NCI-H82 (cell line): Measurements from ENCODE around the gene THSD1.
"Not testable (repeated sequence)": the region's sequence is repeated elsewhere in the genome, so short reads cannot be mapped to it uniquely, and the experiment has no call there.

Experiments
- DNase-seq: peaks from one replicate; lab custom pipeline; 2025; lab: John Stamatoyannopoulos, UW

Gene THSD1

GRCh38 chr13:52411629-52412028, 5.7 kb upstream of the THSD1 start:
- DNase-seq = no peak

DNA sequence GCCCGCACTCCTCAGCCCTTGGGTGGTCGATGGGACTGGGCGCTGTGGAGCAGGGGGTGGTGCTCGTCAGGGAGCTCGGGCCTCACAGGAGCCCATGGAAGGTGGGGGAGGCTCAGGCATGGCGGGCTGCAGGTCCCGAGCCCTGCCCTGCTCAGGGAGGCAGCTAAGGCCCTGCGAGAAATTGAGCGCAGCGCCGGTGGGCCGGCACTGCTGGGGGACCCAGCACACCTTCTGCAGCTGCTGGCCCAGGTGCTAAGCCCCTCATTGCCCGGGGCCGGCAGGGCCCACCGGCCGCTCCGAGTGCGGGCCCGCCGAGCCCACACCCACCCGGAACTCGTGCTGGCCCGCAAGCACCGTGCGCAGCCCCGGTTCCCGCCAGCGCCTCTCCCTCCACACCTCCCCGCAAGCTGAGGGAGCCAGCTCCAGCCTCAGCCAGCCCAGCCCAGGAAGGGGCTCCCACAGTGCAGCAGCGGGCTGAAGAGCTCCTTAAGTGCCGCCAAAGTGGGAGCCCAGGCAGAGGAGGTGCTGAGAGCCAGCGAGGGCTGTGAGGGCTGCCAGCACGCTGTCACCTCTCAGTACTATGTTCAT, 2.2 kb upstream of the THSD1 start:
- DNase-seq = not testable (repeated sequence)

GRCh38 chr13:52407436-52407835, 1.5 kb upstream of the THSD1 start:
- not testable (repeated sequence) for DNase-seq

DNA sequence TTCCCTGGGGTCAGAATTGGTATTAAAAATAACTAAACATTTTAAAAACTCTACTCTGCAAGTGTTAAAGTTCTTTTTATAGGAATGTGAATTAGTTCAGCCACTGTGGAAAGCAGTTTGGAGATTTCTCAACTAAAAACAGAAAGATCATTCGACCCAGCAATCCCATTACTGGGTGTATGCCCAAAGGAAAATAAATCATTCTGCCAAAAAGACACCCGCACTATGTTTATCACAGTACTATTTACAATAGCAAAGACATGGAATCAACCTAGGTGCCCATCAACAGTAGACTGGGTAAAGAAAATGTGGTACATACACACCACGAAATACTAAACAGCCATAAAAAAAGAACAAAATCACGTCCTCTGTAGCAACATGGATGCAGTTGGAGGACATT, 657 bp upstream of the THSD1 start:
- no peak for DNase-seq

GRCh38 chr13:52405369-52405766, 604 bp downstream of the THSD1 start:
- DNase-seq = peak; percentile 66

- DNase-seq = peak; percentile 46
Observed at GRCh38 chr13:52399708-52400107, 6.3 kb downstream of the THSD1 start.

- DNase-seq = no peak
Observed at GRCh38 chr13:52399046-52399445, 6.9 kb downstream of the THSD1 start.

DNA sequence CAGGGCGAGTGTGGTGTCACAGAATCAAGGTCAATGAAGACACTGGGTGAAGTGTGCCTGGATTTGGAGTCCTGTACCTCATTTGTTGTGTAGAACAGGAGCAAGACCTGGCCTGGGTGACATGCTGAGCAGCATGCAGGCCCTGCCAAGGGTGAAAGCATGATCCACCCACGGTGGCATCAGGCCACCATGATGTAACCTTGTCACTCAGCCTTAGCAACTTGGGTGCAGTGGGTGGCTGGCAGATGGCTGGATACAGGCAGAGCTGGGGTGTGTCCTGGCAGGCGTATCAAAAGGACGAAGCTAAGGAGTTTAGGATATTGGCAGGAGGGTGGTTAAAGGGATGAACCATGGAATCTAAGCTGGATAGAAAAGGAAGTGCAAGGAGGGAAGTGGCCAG, 10.3 kb downstream of the THSD1 start:
- peak; percentile 85 for DNase-seq

DNA sequence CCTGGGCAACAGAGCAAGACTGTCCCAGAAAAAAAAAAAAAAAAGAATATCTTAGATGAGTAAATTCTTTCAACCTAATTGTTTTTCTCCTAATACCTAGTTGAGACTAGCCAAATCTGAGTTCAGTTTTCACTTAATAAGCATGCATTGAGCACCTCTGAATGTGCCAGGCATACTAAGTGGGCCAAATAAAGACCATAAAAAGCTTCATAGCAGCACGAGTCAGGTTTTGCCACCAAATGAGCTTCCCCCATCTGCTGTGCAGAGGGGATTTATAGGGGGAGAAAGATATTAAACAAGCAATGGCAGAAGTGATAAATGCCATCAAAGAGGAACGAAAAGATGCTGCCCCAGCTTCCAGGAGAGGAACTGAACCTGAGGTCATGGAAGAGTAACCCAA, 11.4 kb downstream of the THSD1 start:
- peak; percentile 77 for DNase-seq

DNA sequence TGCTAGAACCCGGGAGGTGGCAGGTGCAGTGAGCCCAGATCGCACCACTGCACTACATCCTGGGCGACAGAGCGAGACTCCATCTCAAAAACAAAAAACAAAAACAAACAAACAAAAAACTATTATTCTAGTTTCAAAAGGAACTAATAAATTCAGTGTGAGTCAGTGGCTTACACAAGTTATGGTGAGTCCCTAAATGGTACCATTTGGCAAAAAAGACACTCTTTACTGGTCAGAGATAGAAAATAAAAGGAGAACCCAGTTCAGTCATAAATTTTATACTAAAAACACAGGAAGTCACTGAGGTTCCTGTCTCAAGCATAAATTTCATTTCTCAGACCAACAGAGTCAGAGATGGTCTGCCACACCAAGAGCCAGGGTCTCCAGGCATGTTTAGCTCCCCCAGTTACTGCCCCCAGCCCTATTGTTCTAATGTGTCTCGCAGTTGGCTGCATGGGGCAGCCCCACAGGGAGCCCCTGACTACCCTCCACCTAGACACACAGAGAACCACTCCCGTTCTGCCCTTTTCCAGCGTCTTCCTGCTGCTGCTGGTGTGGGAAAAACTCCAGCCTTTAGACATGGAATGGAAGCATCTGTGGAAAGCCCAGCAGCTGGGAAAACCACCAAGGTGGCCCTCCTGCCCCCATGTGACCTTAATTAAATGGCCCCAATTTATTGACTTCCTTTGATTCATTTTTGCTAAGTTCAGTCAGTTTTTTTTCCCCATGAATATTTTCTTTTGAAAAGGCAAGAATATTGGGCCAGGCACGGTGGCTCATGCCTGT, 12.2 kb downstream of the THSD1 start:
- no peak for DNase-seq

GRCh38 chr13:52387721-52388120, 18.3 kb downstream of the THSD1 start:
- DNase-seq = no peak

DNA sequence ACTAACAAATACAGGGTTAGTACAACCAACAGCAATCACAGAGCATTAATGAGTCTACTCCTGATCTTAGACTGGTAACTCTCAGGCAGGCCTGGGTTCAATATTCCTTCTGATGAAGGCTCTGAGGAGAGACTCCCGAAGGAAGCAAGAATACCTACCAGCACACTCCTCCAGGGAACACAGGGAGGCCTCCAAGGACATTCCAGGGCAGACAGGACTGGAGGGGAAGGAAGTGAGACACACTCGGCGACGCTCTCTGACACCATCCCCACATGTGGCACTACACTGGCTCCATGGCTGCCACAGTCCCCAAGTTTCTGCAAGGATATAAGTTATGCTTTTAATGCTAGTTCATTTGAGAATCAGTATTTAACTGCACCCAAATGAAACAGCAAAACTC, 20.1 kb downstream of the THSD1 start:
- no peak for DNase-seq

- no peak for DNase-seq
Observed at GRCh38 chr13:52383366-52383765, 22.6 kb downstream of the THSD1 start.

DNA sequence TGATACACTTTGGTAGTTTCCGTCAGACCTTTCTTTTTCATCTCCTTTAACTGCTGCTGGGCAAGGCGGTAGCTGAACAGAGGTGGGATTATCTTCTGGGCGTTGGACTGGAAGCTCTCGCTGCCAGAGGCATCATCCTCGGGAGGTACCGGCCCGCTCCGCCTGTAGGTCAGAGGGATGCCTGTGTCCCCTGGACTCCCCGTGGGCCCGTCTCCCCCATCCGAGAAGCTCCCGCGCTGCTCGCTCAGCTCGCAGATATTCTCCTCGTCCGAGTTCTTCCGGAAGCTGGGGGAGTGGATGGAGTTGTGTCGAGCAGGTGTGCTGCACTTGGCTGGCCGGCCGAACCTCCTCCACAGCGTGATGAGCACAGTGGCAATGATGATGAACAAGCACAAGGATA, 27.7 kb downstream of the THSD1 start:
- no peak for DNase-seq

DNA sequence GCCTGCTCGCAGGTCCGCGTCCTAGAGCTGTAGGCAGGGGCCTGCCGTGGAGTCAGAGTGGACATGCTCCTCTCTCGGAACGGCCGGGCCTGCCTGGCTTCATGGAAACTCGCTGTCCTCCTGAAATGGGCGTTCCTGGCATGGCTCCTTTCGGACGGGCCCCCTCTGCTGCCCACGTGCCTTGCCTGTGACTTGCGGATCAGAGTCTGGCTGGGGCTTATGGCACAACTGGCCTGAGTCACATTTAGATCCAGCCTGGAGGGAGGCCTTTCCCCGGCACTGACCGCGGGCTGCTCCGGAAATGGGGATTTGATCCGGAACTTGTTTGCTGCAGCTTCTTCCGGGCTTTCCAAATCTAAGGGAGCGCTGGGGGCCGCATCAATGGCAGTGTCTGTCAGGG, 28.1 kb downstream of the THSD1 start:
- DNase-seq = no peak

DNA sequence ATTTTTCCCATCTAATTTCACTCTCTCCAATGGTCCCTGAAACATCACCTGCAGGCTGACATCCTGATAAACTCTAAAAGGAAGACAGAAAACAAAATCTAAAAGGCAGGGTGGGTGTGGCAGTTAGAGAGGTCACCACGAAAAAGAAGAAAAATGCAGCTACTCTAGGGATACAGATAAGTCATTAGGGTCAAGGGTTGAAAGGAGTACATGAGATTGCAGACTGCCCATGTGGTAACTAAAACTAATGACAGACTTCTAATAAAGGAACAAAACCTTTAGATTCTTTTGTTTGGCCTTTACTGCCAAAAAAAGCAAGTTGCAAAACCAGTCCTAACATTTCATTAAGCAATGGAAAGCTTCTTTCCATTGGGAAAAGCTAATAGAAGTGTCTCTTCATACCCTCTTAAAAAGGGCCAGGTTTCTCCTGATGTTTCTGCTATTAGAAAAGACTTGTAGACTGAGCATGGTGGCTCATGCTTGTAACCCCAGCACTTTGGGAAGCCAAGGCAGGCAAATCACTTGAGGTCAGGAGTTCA, 31.0 kb downstream of the THSD1 start:
- DNase-seq = no peak

DNA sequence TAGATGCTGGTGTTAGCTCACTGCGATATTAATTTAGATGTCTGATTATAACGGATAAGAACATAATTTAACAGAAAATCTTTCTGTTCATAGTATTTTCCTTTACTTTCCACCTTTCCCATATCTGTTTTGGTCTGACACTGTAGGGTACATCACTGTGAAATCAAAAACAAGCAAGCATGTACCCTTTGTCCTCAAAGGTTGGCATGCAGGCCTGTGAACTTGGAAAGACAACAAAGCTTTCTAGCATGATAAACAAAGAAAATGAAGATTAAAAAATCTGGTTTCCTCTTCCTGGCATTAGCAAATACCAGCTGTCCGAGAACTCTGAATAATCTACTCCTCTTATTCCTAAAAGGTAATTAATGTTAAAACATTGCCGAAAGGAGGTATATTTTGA, 31.6 kb downstream of the THSD1 start:
- no peak for DNase-seq

DNA sequence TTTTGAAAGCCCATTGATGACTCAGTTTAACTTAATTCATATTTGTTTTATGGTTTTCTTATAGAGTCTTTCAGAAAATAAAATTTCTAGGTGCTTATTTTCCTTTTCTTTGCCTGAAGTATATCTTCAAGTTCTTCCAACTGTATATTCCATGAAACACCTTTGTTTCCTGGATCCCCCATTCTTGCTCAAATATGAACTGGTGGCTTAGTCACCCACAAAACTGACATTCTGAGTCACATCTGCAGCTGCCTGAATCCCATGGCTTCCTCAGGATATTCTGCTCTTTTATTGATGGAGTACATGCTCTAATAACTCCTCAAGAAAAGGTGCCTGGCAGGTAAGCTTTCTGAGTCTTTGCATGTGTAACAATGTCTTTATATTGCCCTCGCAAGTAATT, 32.7 kb downstream of the THSD1 start:
- DNase-seq = not testable (repeated sequence)

DNA sequence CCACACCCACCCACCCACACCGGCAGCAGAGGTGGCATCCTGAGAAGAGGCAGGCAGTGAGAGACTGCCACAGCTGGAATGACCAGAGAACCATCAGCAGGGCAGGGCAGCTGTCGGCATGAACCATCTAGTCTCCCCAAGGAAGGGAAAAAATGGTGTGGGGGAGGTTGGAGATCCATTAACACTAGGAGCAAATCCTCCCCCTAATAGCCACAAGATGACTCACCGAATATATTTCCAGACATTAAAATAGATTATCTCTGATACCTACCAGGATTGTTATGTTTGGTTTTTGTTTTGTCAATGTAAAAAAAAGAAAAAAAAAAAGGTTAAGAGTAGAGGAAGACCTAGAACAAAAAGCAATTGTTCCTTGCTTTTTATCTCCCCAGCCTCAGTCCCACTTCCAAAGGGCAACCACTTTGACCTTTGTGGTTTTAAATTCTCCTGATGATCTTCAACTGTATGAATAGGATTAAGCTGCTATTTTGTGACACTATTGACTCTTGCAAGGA, 34.2 kb downstream of the THSD1 start:
- DNase-seq = peak; percentile 58

- DNase-seq = no peak
Observed at GRCh38 chr13:52366291-52366690, 39.7 kb downstream of the THSD1 start.

GRCh38 chr13:52362169-52362887, 43.6 kb downstream of the THSD1 start:
- DNase-seq = not testable (repeated sequence)

- DNase-seq = no peak
Observed at GRCh38 chr13:52361225-52361624, 44.7 kb downstream of the THSD1 start.

DNA sequence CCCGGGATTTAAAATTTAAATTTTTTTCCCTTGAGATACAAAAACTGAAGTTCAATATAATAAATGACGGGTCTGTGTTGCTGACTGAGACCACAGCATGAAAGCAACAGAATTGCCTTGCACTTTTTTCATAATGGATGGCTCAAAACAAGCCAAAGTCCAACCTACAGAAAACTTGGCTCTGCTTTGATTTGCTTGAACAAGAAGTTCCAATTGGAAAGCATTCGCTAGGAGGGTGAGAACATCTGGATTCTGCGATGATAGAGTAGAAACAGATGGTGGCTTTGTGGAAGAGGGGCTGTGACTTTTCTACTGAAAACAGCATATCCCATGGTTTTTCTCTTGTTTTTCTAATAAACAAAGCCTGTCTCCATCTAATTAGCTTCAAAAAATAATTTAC, 46.4 kb downstream of the THSD1 start:
- no peak for DNase-seq
